Left forelimb (tissue), 1 donor: ENCODE data around the gene CEP164.

Source experiments
- DNase-seq: peaks from one replicate; pipeline ENCODE4 v3.0.0-alpha.2; 2018; ENCODE audit warnings: low spot score

CEP164 gene

GRCh38 chr11:117366248-117366647 lies 38.6 kb downstream of the CEP164 start:
- DNase-seq = no peak

GRCh38 chr11:117366875-117367274 lies 39.2 kb downstream of the CEP164 start:
- DNase-seq = no peak

- DNase-seq = no peak
Observed at GRCh38 chr11:117369534-117369933, 41.9 kb downstream of the CEP164 start.

- DNase-seq = no peak
Observed at GRCh38 chr11:117371453-117371852, 43.8 kb downstream of the CEP164 start.

- DNase-seq = peak; percentile 51
Observed at GRCh38 chr11:117374316-117375055, 46.8 kb downstream of the CEP164 start.

- DNase-seq = peak; percentile 28
Observed at GRCh38 chr11:117375960-117376359, 48.3 kb downstream of the CEP164 start.

GRCh38 chr11:117376517-117376916 lies 48.9 kb downstream of the CEP164 start:
- DNase-seq = no peak

- peak; percentile 46 for DNase-seq
Observed at GRCh38 chr11:117378976-117379865, 51.6 kb downstream of the CEP164 start.

GRCh38 chr11:117380676-117381075 lies 53.0 kb downstream of the CEP164 start:
- no peak for DNase-seq

- DNase-seq = no peak
Observed at GRCh38 chr11:117381481-117382387, 54.1 kb downstream of the CEP164 start.

- peak; percentile 36 for DNase-seq
Observed at GRCh38 chr11:117382746-117383145, 55.1 kb downstream of the CEP164 start.

GRCh38 chr11:117384045-117384444 lies 56.4 kb downstream of the CEP164 start:
- no peak for DNase-seq

GRCh38 chr11:117385471-117385870 lies 57.8 kb downstream of the CEP164 start:
- peak; percentile 36 for DNase-seq

GRCh38 chr11:117385906-117386305 lies 58.3 kb downstream of the CEP164 start:
- DNase-seq = no peak

GRCh38 chr11:117387992-117388755 lies 60.5 kb downstream of the CEP164 start:
- peak; percentile 47 for DNase-seq

GRCh38 chr11:117390743-117391142 lies 63.1 kb downstream of the CEP164 start:
- DNase-seq = no peak

GRCh38 chr11:117391181-117391580 lies 63.5 kb downstream of the CEP164 start:
- DNase-seq = peak; percentile 51

GRCh38 chr11:117392001-117392690 lies 64.5 kb downstream of the CEP164 start:
- peak; percentile 33 for DNase-seq

- DNase-seq = no peak
Observed at GRCh38 chr11:117392979-117393378, 65.3 kb downstream of the CEP164 start.

- DNase-seq = no peak
Observed at GRCh38 chr11:117394221-117394925, 66.7 kb downstream of the CEP164 start.
